ENCODE measurements around the gene MYO7B. TPM values are rescaled to one million over a fixed set of nuclear protein-coding genes. Genes with fewer than 3 reads are reported as not detected.
"Not testable (repeated sequence)": the region's sequence is repeated elsewhere in the genome, so short reads cannot be mapped to it uniquely, and the experiment has no call there.

MYO7B gene
- polyA plus RNA-seq, 4 donors = 17.7 to 24.7 (median 19.4) TPM

GRCh38 chr2:127523269-127523939 is 12.1 kb upstream of the MYO7B start:
- no peak for DNase-seq (ENCODE audit: low read depth in 4 of 4, low spot score in 3 of 4)

GRCh38 chr2:127524198-127524834 is 11.2 kb upstream of the MYO7B start:
- DNase-seq (ENCODE audit: low read depth in 4 of 4, low spot score in 3 of 4) = not testable (repeated sequence)

DNA sequence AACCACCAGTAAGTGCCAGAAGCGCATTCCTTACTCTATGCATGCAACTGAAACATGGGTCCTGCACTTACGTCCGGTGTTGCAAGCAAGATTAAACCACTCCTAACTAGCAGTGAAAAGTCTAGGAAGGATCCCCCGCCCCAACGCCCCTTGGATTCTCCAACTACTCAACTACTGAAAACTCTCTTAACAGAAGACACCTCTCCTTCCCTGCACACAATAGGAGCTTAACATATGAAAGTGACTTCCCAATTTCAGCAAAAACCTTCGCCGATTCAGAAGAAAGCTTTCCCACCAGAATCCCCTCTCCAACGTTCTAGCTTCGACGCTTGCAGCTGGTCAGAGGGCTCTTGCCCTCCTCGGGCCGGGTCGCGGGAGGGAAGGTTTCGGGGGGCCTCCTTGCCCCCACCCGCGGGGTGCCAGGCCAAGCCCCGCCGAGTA is 9.8 kb upstream of the MYO7B start:
- peak in 2 of 4 donors; percentile 32 to 45 for DNase-seq (ENCODE audit: low read depth in 4 of 4, low spot score in 3 of 4)

DNA sequence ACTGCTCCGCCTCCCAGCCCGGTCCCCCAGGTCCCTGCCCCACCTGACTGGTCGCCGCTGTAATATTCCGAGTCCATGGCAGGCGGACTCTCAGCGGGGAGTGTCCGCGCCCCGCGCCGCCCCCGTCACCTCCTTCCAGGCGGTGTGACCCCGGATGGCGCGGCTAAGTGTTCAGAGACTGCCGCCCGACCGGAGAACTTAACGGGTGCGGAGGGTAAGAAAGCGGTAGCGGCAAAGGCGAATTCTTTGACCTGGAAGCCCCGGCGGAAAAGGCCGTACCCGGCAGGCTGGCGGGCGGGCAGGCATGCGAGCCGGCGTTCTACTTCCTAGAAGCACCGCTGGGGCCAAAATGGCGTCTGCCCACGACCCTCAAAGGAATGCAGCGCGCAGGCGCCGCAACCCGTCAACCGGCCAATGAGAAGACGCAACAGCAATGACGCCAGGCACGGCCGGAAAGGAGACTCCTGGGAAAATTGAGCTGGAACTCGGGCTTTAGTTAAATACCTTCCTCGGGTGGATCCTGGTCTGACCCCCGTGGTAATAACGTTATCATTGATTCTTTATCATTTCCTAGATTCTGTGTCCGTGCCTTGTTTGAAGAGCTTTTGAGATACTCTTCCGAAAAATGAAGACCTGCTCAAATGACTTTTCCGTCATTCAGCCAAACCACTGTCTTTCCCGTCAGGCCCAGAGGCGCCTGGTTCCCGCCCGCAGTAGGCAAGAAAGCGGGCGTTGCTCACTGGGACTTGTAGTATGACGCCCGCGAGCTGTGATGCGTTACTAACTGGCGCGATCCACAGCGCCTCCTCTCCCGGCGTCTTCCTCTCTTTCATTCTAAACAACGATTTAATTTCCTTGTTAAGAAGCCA is 9.1 kb upstream of the MYO7B start, which contains the start of gene IWS1:
TSS of gene IWS1 (minus strand) at position 358 of the 869 bp plus-strand sequence. CDS start at position 77, 281 bp downstream.
- DNase-seq (ENCODE audit: low read depth in 4 of 4, low spot score in 3 of 4) = peak; percentile 95 to 96 (median 96)

DNA sequence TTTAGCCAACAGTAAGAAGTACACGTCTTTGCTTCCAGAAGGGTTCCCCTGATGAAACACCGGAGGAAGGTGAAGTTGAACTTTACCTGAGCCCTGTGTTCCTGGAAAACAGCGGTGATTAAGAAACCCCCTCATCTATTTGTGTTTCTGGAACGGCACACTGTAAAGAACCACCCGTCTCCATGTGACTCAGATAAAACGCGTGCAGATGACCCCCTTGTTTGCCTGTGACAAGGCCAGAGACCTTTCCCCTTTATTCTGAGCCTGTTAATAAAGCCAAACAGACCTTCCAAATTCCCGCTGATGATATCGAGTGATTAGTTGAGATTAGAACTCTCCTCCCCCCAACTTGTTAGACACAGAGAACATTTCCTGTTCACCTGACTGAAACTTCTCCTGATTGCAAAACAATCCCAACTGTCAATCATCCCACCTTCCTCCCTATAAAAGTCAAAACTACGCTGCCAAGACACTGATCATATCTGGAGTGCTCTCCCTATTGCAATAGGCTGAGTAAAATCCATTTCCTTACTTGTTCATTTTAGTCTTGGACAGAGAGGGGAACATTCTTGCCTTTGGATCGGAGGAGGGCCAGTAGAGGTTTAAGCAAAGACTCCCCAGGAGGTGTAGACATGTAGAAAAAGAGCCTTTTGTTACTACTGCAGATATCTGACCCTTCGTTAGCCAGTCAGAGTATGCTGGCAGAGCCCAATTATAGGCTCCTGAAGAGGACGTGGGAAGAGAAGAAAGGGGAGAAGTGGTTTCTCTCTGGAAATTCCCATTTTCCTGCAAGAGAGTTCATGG is 8.3 kb upstream of the MYO7B start:
- DNase-seq (ENCODE audit: low read depth in 4 of 4, low spot score in 3 of 4) = no peak

DNA sequence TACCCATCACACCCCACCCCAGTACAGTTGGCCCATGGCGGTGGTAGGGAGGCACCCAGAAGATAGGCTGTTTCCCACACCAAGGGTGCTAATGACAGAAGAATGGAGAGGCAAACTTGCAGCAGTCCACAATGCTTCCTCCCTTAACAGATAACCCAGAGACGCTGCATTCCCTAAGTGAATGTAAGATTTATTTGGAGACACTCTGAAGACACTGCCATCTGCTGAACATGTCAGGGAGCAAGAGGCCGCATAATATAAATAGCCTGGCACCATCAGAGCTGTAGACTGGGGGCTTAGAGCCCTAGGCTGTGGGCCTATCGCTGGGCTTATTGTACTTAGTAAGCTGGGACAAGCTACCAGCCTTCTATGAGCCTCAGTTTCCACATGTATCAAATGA is 7.0 kb upstream of the MYO7B start:
- no peak for DNase-seq (ENCODE audit: low read depth in 4 of 4, low spot score in 3 of 4)

GRCh38 chr2:127529416-127529815 is 6.1 kb upstream of the MYO7B start:
- DNase-seq (ENCODE audit: low read depth in 4 of 4, low spot score in 3 of 4) = not testable (repeated sequence)

DNA sequence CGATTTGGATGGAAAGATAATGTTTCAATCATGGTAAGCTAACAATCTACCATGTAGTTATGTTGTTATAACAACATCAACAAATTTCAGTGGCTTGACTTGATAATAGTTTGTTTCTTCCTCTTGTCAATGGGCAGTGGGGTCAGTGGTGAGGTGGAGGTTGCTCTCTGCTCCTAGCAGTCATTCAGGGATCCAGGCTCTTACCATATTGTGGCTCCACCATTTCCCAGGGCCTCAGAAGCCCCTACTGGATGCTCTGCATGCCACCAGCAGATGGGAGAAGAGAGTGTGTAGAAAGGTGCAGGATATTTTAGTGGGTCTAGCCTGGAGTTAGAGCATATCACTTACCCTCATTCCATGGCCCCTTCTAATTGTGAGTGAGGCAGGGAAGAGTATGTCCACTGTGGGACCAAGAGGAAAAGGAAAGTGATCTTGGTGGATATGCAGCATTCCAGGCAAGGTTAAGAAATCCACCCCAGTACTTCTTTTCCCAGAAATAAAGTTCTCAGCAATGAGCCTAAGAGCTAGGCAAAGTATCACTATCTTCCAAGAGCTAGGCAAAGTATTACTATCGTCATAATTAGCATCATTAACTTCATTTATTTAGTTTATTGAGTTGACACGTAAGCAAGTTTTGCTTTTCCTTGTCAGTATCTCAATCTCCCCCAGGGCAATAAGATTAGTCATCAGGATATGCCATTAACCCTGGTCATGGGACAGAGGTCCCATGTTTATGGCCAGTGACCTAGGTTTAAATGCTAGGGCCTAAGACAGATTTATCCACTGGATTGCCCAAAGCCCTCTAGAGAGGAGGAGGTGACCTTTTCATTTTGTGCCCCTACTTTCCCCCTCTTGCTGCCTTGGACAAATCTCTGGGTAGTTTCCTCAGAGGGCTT is 5.0 kb upstream of the MYO7B start:
- no peak for DNase-seq (ENCODE audit: low read depth in 4 of 4, low spot score in 3 of 4)

GRCh38 chr2:127531221-127531648 is 4.2 kb upstream of the MYO7B start:
- DNase-seq (ENCODE audit: low read depth in 4 of 4, low spot score in 3 of 4) = no peak

- no peak for DNase-seq (ENCODE audit: low read depth in 4 of 4, low spot score in 3 of 4)
Measured at GRCh38 chr2:127532296-127532695, 3.2 kb upstream of the MYO7B start.

- DNase-seq (ENCODE audit: low read depth in 4 of 4, low spot score in 3 of 4) = no peak
Measured at GRCh38 chr2:127535918-127536317, 435 bp downstream of the MYO7B start.

- no peak for DNase-seq (ENCODE audit: low read depth in 4 of 4, low spot score in 3 of 4)
Measured at GRCh38 chr2:127536707-127537541, 1.4 kb downstream of the MYO7B start.

DNA sequence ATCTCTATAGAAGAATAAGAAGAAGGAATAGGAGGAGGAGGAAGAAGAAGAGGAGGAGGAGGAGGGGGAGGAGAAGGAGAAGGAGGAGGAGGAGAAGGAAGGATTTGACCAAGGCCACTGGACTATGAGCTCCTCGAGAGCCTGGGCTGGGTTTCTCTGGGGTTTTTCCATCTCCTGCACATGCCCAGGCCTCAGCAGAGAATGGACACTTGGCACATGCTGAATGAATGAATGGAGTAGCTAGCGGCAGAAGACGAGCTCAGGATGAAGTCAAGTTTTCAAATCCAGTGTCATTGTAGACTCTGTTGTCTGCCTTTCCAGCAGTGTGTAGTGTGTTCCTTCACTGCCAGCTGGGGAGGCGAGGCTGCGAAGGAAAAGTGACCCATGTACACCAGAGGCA is 2.2 kb downstream of the MYO7B start:
- DNase-seq (ENCODE audit: low read depth in 4 of 4, low spot score in 3 of 4) = no peak

DNA sequence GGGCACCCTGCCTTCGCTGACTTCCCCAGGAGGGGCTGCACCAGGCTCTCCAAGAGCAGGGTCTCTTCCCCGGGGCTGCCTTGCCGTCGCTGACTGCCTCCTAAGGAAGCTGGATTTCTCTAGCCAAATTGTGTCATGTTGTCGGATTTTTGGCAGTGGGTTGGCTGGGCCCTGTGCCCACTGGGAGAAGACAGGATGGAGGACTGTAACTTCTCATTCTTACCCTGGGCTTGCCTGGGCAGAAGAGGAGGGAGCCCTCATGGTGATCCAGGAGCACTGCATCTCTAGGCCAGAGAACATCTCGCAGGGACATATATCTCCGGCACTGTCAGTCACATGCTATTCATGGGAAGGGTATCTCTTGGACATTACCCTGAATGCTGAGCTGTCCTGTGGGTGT is 6.3 kb downstream of the MYO7B start:
- DNase-seq (ENCODE audit: low read depth in 4 of 4, low spot score in 3 of 4) = no peak

DNA sequence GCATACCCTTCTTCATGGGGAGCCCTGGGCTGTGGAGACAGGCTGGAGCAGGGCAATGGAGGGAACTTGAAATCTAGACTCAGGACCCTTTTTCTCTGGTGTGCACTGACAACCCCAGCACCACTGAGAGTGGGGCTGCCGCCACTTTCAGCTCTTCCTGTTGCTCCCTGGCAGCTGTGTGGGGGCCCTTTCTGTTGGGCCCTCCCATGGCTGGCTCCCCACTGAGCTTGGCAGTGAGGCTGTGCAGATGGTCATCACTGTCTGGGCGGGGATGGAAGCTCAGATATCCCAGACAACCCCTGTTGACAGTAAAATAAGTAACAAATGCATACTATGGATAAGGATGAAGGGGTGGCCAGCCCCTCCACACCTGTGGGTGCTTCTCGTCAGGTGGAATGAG is 6.7 kb downstream of the MYO7B start:
- no peak for DNase-seq (ENCODE audit: low read depth in 4 of 4, low spot score in 3 of 4)

GRCh38 chr2:127543013-127543501 is 7.6 kb downstream of the MYO7B start:
- DNase-seq (ENCODE audit: low read depth in 4 of 4, low spot score in 3 of 4) = not testable (repeated sequence)

DNA sequence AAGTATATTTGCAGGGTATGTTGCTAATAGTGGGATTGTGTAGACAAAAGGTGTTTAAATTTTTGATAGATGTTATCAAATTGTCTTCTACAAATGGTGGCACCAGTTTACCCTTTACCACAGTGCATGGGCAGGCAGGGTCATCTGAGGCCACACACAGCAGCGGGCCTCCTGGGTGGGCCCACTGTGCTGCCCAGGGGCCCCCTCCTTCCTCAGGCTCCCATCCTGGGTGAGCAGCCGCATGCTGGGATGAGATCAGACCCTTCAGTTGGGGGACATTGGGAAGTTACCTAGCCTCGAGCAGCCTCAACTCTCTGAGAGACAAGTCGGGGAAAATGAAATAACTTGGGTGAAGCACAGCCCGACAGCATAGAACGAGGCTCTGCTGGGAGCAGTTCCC is 9.7 kb downstream of the MYO7B start:
- no peak for DNase-seq (ENCODE audit: low read depth in 4 of 4, low spot score in 3 of 4)

GRCh38 chr2:127545796-127546195 is 10.3 kb downstream of the MYO7B start:
- no peak for DNase-seq (ENCODE audit: low read depth in 4 of 4, low spot score in 3 of 4)

All from right renal pelvis (tissue), 4 donors.